Measurements from ENCODE around the gene PDXK.

DNA sequence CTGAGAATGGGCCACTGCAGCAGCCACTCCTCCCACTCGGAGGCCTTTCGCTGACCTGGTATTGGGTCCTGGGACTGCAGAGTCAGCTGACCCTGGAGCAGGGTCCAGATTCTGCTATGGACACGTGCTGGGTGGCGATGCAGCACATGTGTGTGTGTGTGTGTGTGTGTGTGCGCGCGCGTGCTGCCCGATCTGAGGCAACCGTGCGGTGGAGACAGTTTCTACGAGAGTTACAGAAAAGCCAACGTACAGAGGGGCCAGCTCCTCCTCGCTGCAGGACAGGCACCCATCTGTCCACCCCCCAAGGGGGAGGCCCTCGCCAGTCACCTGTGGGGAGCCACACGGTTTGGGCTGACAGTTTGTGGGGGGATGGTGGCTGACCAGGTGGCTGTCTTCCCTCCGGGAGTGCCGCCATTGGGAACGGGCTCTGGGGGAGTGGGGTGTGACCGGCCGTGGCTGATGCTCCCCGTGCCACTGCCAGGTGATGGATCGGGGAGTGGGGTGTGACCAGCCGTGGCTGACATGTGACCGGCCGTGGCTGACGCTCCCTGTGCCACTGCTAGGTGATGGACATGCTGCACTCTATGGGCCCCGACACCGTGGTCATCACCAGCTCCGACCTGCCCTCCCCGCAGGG lies 33.1 kb downstream of the PDXK start:
- TF ChIP-seq, protein P1, sequence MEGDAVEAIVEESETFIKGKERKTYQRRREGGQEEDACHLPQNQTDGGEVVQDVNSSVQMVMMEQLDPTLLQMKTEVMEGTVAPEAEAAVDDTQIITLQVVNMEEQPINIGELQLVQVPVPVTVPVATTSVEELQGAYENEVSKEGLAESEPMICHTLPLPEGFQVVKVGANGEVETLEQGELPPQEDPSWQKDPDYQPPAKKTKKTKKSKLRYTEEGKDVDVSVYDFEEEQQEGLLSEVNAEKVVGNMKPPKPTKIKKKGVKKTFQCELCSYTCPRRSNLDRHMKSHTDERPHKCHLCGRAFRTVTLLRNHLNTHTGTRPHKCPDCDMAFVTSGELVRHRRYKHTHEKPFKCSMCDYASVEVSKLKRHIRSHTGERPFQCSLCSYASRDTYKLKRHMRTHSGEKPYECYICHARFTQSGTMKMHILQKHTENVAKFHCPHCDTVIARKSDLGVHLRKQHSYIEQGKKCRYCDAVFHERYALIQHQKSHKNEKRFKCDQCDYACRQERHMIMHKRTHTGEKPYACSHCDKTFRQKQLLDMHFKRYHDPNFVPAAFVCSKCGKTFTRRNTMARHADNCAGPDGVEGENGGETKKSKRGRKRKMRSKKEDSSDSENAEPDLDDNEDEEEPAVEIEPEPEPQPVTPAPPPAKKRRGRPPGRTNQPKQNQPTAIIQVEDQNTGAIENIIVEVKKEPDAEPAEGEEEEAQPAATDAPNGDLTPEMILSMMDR (IDR thresholded peaks at IDR 0.05): no peak
- TF ChIP-seq POLR2A (IDR thresholded peaks at IDR 0.05): no peak

Data from adrenal gland (tissue), 5 donors.